Measurements from ENCODE around the gene POLR3K.

POLR3K gene

DNA sequence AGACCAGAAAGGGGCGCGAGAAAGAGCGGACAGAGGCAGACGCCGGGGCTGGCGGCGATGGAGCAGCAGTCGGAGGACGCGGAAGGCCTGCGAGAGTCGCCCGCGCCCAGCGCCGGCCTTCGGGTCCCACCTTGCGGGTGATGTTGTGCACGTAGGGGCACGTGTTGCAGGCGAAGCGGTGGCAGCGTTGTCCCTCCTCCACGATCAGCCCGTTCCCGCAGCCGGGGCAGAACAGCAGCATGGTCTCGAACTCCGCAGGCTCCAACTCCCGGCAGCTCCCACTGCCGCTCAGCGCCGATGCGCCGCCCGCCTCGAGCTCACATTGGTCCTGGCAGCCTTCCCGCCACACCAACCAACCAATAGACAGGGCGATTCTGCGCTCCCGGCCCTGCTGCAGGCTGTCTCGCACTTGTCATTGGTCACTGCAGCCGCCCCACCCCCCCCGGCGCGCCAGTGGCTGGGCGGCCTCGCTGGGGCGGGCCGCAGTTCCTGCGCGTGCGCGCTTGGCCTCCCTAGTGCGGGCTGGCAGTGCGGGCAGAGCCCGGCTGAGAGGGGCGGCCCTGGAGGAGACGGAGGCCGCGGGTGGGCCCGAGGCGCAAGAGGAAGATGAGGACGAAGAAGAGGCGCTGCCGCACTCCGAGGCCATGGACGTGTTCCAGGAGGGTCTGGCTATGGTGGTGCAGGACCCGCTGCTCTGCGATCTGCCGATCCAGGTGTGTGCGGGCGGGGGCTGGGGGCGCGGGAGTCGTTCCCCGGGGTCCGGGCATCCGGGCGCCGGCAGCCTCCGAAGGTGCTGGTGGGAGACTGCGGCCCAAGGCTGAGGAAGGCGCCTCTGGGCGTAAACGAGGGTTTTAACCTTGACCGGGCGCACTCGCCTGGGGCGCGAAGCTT, at the start of gene POLR3K, which contains the start of gene SNRNP25:
POLR3K (minus strand) TSS at position 263 of the 891 bp plus-strand sequence; CDS start at position 241, 22 bp downstream.
SNRNP25 (plus strand) TSS at position 483 of the 891 bp plus-strand sequence; CDS start at position 672, 189 bp downstream.
- peak; percentile 99 for DNase-seq

DNA sequence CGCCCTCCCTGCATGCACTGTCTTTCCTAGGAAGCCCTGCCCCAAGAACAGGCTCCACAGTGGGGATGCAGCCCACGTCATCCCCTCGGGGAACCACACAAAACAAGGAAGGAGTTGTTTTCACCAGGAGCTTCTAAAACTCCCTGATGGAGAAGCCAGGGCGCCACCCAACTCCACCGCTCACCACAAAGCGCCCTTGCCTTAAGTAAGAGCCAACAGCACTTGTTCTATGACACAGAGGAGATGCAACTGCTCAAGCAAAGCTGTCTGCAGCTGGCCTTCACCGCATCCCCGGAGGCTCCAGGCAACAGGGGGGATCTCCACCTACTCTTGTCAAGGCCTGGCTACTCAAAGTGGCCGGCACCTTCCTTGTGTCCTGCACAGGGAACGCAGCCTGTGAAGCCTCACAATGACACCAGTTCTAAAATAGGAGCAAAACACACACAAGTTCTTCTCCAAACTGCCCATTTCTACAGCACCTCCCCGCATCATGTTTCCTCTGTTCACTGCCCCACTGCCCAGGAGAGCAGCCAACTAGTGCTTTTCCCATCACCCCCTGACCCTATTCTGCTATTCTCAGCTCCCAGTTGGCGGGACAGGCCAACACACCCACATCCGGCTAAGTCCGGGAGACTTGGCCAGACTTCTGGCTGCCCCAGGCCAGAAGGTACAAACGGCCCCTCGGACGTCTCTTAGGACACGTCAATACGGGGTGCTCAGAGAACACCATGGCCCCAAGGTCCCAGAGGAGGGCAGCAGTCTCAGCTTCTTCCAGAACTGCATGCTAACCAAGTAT, 48.9 kb upstream of the POLR3K start:
- DNase-seq: no peak

DNA sequence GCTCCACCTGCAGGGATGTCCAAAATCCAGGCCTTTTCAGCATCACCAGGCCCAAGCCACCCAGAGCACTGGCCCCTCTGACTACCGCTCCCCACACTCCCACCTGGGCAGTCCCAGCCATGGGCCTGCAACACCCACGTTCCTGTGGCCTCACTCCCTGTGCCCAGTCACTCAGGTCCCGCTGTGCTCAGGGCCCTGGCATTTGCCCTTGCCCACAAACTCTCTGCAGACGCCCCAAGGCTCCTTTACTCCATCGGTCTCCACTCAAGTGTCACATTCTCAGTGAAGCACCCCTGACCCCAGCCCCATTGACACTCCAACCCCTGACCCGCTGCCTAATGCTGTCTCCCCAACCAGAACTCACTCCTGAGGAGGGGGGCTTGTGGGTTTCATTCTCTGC, 48.2 kb upstream of the POLR3K start:
- no peak for DNase-seq

DNA sequence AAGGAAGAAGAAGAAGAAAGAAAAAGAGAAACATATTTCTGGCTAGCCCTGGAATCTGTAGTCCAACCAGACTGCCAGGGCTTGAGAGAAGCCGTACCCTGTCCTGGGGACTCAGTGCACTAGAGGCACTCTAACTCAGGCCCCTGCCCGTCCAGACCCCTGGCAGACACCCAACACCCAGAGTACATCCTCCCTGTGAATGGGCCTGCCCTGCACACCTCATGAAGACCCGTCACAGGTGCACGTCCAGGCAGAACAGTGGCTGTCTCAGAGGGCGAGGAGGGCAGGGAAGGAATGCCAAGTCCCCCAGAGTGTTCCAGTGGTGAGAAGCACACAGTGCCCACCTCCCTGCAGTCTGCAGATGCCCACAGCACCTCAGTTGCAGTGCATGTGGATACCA, 47.6 kb upstream of the POLR3K start:
- no peak for DNase-seq

DNA sequence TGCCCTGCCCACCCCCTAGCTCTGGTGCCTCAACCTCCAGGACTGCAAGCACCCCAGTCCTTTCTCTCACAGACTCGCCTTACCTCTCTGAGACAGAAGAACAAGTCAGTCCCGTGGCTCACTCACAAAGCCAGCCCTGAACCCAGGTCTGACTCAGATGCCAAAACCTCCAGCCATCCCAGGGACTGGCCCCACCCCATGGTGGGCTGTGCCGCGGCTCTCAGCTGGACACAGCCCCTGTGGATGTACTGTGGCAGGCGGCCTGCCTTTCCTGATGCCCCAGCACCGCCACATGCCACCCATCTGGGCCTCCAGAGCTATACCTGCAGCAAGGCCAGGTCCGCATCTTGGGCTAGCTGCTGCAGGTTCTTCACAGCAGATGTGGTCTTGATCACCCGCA, 44.4 kb upstream of the POLR3K start:
- no peak for DNase-seq

DNA sequence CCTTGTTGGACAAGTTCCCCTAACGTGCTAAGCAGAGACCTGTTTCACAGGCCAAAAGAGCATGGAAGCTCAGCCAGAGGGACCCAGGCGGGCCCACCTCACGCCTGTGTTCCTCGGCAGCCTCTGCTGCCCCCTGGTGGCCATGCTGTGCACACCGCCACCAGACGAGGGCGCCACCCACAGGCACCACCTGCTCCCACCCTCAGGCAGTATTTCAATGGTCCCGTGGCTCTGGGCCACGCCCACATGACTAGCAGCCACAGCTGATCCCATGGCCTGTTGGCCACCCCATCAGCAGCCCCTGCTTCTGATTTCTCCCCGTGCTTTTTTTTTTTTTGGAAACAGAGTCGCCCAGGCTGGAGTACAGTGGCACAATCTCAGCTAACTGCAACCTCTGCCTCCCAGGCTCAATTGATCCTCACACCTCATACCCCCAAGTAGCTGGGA, 43.5 kb upstream of the POLR3K start:
- DNase-seq: peak; percentile 88

DNA sequence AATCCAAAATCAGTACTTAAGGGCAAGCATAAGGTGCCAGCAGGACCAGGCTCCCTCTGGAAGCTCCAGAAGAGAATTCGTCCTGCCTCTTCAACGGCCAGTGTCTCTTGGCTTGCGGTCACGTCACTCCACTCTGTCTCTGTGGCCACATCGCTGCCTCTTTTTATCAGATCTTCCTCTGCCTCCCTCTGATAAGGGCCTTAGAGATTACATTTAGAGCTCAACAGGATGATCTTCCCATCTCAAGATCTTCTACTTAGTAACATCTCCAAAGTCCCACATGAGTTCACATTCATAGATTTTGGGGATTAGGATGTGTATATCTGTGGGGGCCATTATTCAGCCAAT, 41.5 kb upstream of the POLR3K start:
- DNase-seq: no peak

DNA sequence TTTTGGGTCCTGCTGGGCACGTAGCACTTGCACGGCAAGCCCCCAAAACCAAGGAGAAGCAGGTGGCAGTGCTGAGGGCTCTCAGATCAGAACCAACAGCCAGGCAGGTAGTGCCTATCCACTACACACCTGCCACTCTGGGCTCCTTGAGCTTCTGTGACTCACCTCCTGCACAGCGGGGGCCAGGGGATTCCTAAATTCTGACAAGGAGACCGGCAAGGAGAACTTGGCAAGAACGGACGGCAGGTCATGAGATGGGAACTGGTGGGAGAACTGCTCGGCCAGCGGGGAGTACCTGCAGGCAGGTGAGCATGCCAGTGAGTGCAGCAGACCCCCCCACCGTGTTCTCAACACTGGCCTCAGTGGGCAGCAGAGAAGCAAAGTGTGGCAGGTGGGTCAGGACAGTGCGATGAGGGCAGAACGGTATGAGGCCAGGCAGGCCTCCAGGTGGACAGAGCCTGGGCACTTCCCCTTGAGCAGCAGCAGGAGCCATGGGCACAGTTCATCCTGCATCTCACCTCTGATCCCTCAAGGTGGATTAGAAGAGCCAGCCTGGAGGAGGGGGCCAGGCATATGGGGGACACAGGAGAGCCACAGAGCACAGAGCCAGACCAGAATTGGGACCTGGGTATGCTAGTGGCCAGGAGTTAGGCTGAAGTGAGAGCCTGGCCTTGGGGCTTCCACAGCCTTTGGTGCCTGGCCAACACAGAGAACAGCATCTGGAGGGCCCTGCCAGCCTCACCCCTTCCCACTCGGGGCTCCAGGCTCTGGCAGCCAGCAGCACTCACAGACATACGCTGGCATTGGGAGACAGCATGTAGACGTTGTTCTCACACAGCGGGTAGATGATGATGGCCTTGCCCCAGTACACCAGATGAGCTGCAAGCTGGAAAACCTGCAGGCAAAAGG, 39.3 kb upstream of the POLR3K start:
- DNase-seq: no peak

DNA sequence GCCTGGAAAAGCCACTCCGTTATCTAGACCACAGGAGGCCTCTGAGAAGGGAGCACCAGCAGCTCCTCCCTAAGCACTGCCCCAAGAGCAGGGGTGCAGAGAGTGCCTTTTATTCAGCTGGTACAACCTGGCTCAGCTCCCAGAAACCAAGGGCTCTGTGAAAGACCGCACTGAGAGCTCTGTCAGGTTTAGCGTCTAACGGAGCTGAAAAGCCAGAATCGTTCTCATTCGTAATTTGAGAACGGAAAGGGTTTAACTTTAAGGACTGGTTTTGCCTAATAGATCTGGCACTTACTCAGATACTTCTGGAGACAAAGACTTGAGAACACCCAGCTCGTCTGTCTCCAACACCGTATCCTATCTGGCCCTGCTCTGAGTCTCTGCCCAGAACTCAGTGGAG, 38.1 kb upstream of the POLR3K start:
- DNase-seq: no peak

DNA sequence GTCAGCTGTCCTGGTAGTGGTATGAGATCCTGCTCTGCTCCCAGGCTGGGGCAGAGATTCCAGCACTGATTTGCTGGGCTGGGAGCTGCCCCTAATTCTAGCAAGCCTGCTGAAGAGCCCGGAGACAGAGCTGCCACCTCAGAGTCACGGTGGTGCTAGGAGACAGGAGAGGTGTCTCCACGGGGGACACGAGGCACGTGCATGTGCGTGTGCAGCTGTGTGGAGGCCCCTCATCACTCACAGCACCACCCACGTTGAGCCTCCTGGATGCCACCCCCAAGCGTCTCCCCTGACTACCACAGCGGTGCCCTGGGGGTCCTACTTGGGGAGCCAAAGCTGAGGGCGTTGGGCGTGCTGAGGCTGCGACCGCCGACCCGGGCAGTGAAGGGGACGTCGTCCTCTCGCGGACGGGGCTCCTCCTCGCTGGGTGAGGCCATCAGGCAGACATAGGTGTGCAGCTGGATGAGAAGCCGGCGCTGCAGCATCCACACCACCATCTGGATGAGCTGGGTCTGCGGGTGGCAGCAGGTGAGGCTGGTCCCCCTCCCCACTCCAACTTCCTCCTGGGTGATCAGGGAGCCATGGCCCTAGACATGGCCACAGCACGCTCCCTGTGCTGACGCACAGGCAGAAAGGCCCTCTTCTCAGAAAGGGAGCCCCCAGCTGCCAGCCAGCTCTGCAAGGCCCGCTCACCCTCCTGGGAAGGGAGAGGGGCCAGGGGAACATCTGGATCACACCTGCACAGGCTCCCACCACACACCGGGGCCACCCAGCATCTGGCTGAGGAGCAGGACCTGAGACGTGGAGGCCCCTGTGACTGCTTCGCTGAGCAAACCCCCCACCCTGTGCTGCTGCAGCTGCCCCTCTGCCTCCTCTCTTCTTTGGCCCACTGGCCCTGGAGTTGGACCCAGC, 36.2 kb upstream of the POLR3K start:
- DNase-seq: no peak

DNA sequence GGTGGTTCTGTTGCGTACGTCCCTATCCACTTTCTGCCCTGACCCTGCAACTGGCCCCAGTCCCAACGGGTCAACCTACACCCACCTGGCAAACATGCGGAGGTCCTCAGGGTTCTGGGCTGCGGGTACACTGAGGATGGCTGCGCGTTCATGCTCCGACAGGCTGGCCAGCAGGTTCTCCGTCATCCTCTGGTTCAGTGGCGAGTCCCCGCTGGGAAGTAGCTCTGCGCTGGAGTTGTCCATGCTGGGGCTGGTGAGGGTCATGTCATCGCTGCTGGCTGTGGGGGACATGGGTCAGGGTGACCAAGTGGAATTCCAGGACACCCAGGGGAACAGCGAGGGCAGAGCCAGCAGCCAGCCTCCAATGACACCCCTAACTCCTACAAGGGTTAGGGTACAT, 35.2 kb upstream of the POLR3K start:
- DNase-seq: no peak

DNA sequence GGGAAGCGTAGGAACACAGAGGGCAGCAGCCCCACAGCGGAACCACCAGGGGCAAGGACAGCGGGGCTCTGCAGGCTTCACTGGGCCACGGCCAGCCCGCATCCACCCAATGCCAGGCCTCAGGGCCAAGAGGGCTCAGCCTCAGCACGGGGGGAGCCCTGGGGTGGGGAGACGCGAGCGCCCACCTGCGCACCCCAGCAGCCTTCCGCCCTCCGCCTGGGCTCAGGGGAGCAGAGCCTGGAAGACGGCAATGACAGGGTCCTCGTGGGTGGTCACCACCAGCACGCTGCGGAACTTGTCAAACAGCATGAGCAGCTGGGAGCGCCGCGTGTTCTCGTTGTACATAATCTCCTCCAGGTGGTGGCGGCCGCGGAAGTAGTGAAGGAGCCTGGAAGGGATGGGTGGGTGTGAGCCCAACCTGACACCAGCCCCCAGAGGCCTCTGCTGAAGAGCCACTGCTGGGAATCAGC, 33.1 kb upstream of the POLR3K start:
- DNase-seq: no peak

DNA sequence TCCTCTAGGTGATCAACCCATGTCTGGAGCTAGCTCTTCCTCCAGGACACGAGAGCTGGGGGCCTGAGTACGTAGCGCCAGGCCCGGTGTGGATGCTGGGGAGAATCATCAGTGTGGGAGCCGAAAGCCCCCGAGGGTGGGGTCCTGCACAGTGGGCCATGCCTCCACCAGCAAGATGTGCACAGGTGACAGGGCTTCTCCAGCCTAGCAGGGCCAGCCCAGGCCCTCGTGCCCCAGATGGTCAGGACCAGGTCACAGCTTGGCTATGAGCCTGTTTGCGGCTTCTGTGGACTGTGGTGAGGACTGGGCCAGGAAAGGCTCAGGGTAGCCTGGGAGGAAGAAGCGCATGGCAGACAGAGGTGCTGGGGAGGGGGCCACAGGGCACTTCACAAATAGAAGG, 32.5 kb upstream of the POLR3K start:
- no peak for DNase-seq

DNA sequence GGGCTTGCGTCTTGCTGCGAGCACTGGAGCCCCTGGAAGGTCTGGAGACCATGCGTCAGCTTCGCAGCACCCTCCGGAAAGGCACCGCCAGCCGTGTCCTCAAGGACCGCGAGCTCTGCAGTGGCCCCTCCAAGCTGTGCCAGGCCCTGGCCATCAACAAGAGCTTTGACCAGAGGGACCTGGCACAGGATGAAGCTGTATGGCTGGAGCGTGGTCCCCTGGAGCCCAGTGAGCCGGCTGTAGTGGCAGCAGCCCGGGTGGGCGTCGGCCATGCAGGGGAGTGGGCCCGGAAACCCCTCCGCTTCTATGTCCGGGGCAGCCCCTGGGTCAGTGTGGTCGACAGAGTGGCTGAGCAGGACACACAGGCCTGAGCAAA, 32.0 kb upstream of the POLR3K start:
- no peak for DNase-seq

DNA sequence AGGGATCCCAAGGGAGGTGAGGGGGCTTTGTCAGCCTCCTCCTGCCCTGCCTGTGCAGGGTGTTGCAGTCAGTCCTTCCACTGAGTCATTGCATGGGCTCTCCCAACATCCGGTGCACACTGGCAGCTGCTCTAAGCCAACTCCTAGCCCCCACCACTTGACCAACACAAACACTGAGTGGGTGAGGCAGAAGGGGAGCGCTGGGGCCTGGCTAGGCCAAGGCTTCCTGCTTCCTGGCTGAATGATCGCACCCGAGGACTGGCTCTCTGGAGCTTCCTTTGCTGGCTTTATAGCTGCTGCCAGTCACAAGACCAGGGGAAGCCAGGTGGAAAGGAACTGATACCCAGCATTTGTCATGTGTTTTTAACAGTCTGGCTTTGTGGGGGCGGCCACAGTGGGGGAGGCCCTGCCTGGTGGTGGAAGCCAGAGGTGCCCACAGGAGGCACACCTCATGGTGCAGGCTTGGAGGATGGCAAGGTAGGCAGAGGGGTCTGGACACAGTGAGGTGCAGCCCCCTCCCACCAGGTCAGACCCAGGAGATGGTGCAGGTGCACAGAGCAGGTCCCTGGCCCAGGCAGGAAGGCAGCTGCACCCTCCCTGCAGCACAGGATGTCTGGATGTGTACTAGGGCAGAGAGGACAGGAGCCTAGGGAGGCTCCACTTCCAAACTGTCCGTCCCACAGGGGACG, 31.5 kb upstream of the POLR3K start:
- peak; percentile 68 for DNase-seq

DNA sequence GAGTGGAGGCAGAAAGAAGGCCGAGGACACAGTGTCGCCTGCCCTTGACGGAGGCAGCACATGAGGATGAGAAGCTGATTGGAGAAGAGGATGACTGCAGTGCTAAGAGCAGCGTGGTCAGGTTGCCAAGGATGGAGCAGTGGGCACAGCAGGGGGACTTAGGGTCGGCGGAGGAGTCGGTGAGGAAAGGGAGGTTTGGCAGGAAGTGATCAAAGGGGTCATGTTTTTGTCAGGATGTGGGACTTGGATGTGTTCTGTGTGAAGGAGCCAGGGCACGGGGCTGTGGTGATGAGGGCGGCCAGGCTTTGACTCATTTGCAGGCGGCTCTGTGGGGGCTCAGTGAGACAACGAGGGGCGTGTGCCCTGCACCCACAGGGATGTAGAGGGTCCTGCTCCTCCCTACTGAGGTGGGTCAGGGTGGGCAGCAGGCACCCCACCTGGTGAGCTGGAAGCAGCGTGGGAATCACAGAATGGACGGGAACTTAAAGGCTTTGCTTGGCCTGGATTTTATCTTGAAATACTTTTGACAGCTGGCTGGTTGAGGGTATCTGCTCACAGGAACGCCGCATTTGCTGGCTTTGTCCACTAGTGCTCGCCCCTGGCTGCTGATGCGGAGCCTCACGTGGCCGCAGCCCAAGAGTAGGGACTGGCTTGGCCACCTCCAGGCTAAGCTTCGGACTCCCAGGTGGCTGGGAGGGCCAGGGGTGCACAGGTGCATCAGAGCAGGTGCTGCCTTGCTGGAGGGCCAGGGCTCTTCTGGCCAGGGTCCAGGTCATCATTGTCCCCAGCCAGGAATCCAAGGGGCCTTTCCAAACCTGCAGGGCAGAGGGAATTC, 30.6 kb upstream of the POLR3K start:
- DNase-seq: no peak

DNA sequence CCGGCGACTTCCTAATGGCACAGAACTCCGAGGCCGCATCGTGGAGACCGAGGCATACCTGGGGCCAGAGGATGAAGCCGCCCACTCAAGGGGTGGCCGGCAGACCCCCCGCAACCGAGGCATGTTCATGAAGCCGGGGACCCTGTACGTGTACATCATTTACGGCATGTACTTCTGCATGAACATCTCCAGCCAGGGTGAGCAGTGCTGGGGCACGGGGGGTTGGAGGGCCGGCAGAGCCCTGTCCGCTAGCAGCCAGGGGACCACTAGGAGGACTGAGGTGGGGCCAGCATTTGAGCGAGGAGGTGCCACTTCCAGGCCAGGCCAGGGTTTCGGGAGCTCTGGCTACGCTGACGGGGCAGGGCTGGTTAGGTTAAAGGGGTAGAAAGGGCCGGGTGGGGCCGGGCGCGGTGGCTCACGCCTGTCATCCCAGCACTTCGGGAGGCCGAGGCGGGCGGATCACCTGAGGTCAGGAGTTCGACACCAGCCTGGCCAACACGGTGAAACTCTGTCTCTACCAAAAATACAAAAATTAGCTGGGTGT, 29.7 kb upstream of the POLR3K start:
- no peak for DNase-seq

DNA sequence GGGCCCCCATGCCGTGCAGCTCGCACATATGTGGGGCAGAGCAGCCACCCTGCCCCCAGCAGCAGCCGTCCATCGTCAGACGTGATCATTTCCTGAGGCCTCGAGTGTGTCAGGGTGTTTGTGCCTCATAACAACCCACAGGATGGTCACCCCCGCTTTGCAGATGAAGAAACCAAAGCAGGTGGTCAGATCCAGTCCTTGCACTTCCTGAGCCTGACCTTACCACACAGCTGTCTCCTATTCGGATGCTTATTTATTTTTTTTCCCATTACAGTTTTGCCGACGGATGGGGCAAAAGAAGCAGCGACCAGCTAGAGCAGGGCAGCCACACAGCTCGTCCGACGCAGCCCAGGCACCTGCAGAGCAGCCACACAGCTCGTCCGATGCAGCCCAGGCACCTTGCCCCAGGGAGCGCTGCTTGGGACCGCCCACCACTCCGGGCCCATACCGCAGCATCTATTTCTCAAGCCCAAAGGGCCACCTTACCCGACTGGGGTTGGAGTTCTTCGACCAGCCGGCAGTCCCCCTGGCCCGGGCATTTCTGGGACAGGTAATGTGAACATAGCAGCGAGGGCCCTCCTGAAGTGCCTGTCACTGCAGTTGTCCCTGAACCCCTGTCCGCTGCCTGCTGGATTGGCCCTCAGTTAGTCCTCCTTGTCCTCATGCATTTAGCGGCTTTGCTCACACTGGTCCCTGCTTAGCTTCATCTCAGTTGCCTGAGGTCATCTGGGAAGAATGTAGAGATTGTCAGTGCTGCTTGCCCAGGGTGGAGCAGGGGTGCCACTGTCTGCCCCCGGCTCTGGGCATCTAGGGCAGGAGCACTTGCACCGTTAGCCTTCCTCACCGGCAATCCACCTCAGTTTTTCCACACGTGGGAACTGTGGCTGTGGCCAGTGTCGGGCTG, 26.0 kb upstream of the POLR3K start:
- no peak for DNase-seq
